OCI-LY3 (cell line): ENCODE data around the gene WDR90.
A peak's percentile ranks its signal among the peaks of the same experiment; 100 is the strongest.

Source experiments
- H2AFZ ChIP-seq: fragments of 200-600, 300-600 bp; shearing (Covaris generic); 2 replicates; pipeline ENCODE4 v1.6.0; 2014; ENCODE audit warnings: antibody characterized with exemption, low read depth, low read length
- H3K27ac ChIP-seq: fragments of 200-600, 300-600 bp; sonication (generic); 2 replicates; pipeline ENCODE4 v1.5.1; 2014; ENCODE audit warnings: mild to moderate bottlenecking, low read length, moderate library complexity, mixed read lengths
- H3K27me3 ChIP-seq: fragments of 200-600, 300-600 bp; sonication (generic); 2 replicates; pipeline ENCODE4 v1.6.1; 2014; ENCODE audit warnings: low read depth, low read length, mixed read lengths
- H3K36me3 ChIP-seq: fragments of 200-600, 300-600 bp; sonication (generic); replicated peaks from 2 replicates; pipeline ENCODE3; 2014; ENCODE audit warnings: low read depth, low read length, mixed read lengths
- H3K4me1 ChIP-seq: fragments of 300-600, 200-600 bp; sonication (generic); 2 replicates; pipeline ENCODE4 v1.6.1; 2014; ENCODE audit warnings: low read length, mixed read lengths
- H3K4me2 ChIP-seq: fragments of 200-600, 300-600 bp; sonication (generic); 2 replicates; pipeline ENCODE4 v1.6.1; 2014; ENCODE audit warnings: low read length, mixed read lengths
- H3K4me3 ChIP-seq: fragments of 300-600, 200-600 bp; sonication (generic); 2 replicates; pipeline ENCODE4 v1.5.1; 2014; ENCODE audit warnings: antibody characterized with exemption, mild to moderate bottlenecking, low read length, moderate library complexity
- H3K79me2 ChIP-seq: fragments of 300-600, 200-600 bp; shearing (Covaris generic); 2 replicates; pipeline ENCODE4 v1.6.1; 2014; ENCODE audit warnings: mild to moderate bottlenecking, low read length, mixed read lengths
- H3K9ac ChIP-seq: fragments of 300-600, 200-600 bp; shearing (Covaris generic); 2 replicates; pipeline ENCODE4 v1.6.0; 2014; ENCODE audit warnings: mild to moderate bottlenecking, low read length, moderate library complexity
- H3K9me3 ChIP-seq: fragments of 200-600, 300-600 bp; shearing (Covaris generic); 2 replicates; pipeline ENCODE4 v1.6.1; 2014; ENCODE audit warnings: low read length, mixed read lengths; ENCODE audit not compliant: insufficient read depth
- H4K20me1 ChIP-seq: fragments of 200-600, 300-600 bp; sonication (generic); 2 replicates; pipeline ENCODE4 v1.6.1; 2016; ENCODE audit warnings: low read length, mixed read lengths; ENCODE audit not compliant: insufficient read depth
- EZH2phosphoT487 ChIP-seq: fragments of 200-600 bp; shearing (Covaris generic); IDR thresholded peaks from 2 replicates; pipeline ENCODE4 v1.6.1; 2018; ENCODE audit warnings: antibody characterized with exemption, mixed run types, low read depth
- TF ChIP-seq, protein P1 (sequence below): fragments of 200-600, 300-600 bp; sonication (generic); IDR thresholded peaks from 2 replicates; pipeline ENCODE4 v1.5.1; 2014; ENCODE audit warnings: antibody characterized with exemption, low read length, low read depth

The WDR90 gene

GRCh38 chr16:678209-678857, 29.2 kb downstream of the WDR90 start:
- TF ChIP-seq, protein P1, sequence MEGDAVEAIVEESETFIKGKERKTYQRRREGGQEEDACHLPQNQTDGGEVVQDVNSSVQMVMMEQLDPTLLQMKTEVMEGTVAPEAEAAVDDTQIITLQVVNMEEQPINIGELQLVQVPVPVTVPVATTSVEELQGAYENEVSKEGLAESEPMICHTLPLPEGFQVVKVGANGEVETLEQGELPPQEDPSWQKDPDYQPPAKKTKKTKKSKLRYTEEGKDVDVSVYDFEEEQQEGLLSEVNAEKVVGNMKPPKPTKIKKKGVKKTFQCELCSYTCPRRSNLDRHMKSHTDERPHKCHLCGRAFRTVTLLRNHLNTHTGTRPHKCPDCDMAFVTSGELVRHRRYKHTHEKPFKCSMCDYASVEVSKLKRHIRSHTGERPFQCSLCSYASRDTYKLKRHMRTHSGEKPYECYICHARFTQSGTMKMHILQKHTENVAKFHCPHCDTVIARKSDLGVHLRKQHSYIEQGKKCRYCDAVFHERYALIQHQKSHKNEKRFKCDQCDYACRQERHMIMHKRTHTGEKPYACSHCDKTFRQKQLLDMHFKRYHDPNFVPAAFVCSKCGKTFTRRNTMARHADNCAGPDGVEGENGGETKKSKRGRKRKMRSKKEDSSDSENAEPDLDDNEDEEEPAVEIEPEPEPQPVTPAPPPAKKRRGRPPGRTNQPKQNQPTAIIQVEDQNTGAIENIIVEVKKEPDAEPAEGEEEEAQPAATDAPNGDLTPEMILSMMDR: no peak
- TF ChIP-seq EZH2phosphoT487: no peak

GRCh38 chr16:678858-679813, 30.0 kb downstream of the WDR90 start:
- H2AFZ ChIP-seq: no peak overlapping the region
- no peak for TF ChIP-seq EZH2phosphoT487
- TF ChIP-seq, protein P1: no peak
- 0 out of 2 replicates have a peak, but pooled peaks cover 4% of the 10 kb centered on the region for H4K20me1 ChIP-seq
- peaks cover 37% of the 10 kb centered on the region for H3K79me2 ChIP-seq
- H3K9ac ChIP-seq: no peak overlapping the region
- H3K4me2 ChIP-seq: peak overlapping the region; percentile 37
- peaks cover 21% of the 10 kb centered on the region for H3K36me3 ChIP-seq
- H3K27ac ChIP-seq: no peak overlapping the region
- H3K4me1 ChIP-seq: peaks cover 16% of the 10 kb centered on the region
- no peaks in the 10 kb centered on the region for H3K9me3 ChIP-seq
- peak overlapping the region; percentile 32; the same call in 1 of the 2 replicates for H3K4me3 ChIP-seq
- no peaks in the 10 kb centered on the region for H3K27me3 ChIP-seq

More at GRCh38 chr16:678209-678857, 29.2 kb downstream of the WDR90 start:
- Histone ChIP-seq H3K4me3 (no peak overlapping the region), H3K27me3 (no peaks in the 10 kb centered on the region), H4K20me1 (0 out of 2 replicates have a peak, but pooled peaks cover 4% of the 10 kb centered on the region), H3K9ac (no peak overlapping the region), H3K4me2 (no peak overlapping the region), H3K9me3 (no peaks in the 10 kb centered on the region), H3K36me3 (peaks cover 21% of the 10 kb centered on the region), H3K27ac (no peak overlapping the region), H3K79me2 (peaks cover 30% of the 10 kb centered on the region), H3K4me1 (peaks cover 14% of the 10 kb centered on the region), H2AFZ (no peak overlapping the region)

DNA sequence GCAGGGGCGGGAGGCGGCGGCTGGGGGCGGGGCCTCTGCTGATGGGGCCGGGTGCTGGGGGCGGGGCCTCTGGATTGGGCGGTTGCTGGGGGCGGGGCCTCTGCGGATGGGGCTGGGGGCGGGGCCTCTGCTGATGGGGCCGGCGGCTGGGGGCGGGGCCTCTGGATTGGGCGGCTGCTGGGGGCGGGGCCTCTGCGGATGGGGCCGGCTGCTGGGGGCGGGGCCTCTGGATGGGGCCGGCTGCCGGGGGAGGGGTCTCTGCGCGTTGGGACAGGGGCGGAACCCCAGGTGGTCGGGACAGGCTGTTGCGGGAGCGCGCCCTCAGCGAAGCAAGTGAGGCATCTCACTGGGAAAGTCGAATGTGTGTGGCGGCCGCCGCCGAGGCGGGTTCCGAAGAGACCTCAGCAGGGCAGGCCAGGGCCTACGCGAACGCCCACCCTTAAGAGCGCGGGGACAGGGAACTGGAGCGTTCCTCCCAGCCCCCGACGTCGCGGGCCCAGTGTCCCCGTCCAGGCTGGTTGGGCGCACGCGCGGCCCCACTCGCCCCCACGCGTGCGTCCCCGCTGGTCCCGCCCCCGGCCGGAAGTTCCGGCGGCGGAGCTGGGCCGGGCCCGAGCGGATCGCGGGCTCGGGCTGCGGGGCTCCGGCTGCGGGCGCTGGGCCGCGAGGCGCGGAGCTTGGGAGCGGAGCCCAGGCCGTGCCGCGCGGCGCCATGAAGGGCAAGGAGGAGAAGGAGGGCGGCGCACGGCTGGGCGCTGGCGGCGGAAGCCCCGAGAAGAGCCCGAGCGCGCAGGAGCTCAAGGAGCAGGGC, 30.9 kb downstream of the WDR90 start, which contains the start of gene STUB1:
TSS of gene STUB1 (plus strand) at position 597 of the 811 bp plus-strand sequence. CDS start at position 713, 116 bp downstream.
- Histone ChIP-seq H3K9ac (peak within 1 kb of the TSS; percentile 88), H4K20me1 (0 out of 2 replicates have a peak, but pooled peaks cover 4% of the 10 kb centered on the region), H2AFZ (peak within 1 kb of the TSS; percentile 34; the same call in 1 of the 2 replicates)

More for the DNA sequence above, 30.9 kb downstream of the WDR90 start, which contains the start of gene STUB1:
- H3K4me1 ChIP-seq: peaks cover 16% of the 10 kb centered on the region
- peaks cover 21% of the 10 kb centered on the region for H3K36me3 ChIP-seq
- H3K27me3 ChIP-seq: no peaks in the 10 kb centered on the region
- TF ChIP-seq, protein P1: no peak
- no peak for TF ChIP-seq EZH2phosphoT487
- no peaks in the 10 kb centered on the region for H3K9me3 ChIP-seq
- peak within 1 kb of the TSS; percentile 94 for H3K4me2 ChIP-seq
- peak within 1 kb of the TSS; percentile 81 for H3K27ac ChIP-seq
- peaks cover 37% of the 10 kb centered on the region for H3K79me2 ChIP-seq
- peak within 1 kb of the TSS; percentile 95 for H3K4me3 ChIP-seq
